Tibial nerve (tissue), 4 donors: Measurements from ENCODE around the gene RBM19. TPM values are rescaled to one million over a fixed set of nuclear protein-coding genes. Genes with fewer than 3 reads are reported as not detected.

Experiments used
- DNase-seq, 2 donors: peaks; one replicate each; pipeline ENCODE4 v3.0.0-alpha.2; 2019; ENCODE audit warnings: low spot score in 2 of 2
- H3K27ac ChIP-seq, 4 donors: fragments of 200-600 bp; sonication (generic) in 3 of 4; one replicate each; pipeline ENCODE4 v1.5.1; 2017 to 2019; ENCODE audit warnings: mild to moderate bottlenecking in 1 of 4
- H3K27me3 ChIP-seq, 2 donors: fragments of 200-600 bp; sonication (generic) in 1 of 2; one replicate each; pipeline versions ENCODE4 v1.5.1 to v1.6.0; 2017 to 2019
- H3K36me3 ChIP-seq, 3 donors: fragments of 200-600 bp; sonication (generic); one replicate each; pipeline ENCODE4 v1.5.1; 2018 to 2019
- H3K4me1 ChIP-seq, 4 donors: fragments of 200-600 bp; sonication (generic) in 3 of 4; one replicate each; pipeline ENCODE4 v1.5.1; 2017 to 2019
- H3K4me3 ChIP-seq, 4 donors: fragments of 200-600 bp; sonication (generic) in 3 of 4; one replicate each; pipeline ENCODE4 v1.5.1; 2017 to 2019; ENCODE audit warnings: mild to moderate bottlenecking in 1 of 4, moderate library complexity in 1 of 4
- H3K9me3 ChIP-seq, 4 donors: fragments of 200-600 bp; sonication (generic) in 3 of 4; one replicate each; pipeline ENCODE4 v1.5.1; 2017 to 2019
- CTCF ChIP-seq, 5 experiments: fragments of 200-600 bp in 3 of 5; fragments of 450-650 bp in 2 of 5; sonication (generic) in 3 of 5; IDR thresholded peaks; one replicate each; pipeline ENCODE4 v1.5.1; 2016 to 2019; ENCODE audit warnings: antibody characterized with exemption in 5 of 5, mild to moderate bottlenecking in 3 of 5, moderate library complexity in 2 of 5
- EP300 ChIP-seq, 2 donors: sonication (generic); formaldehyde crosslinking; IDR thresholded peaks; one replicate each; pipeline ENCODE4 v1.6.1; 2017; ENCODE audit warnings: antibody characterized with exemption in 2 of 2, mild to moderate bottlenecking in 1 of 2
- POLR2A ChIP-seq, 2 donors: fragments of 450-650 bp; IDR thresholded peaks; one replicate each; pipeline ENCODE4 v1.6.1; 2017; ENCODE audit warnings: antibody characterized with exemption in 2 of 2, mild to moderate bottlenecking in 2 of 2, moderate library complexity in 2 of 2
- WGBS, 2 donors: methylation state at CpG; one replicate each; pipeline ENCODE4 v1.1.5; 2018; 5-methylcytosine and 5-hydroxymethylcytosine counted together
- total RNA-seq, 4 donors: library from RNA; depleted of rRNA; stranded (reverse); fragments of >200 nt; gene quantifications; one replicate each; pipeline ENCODE4 v1.1.0, GENCODE V29; 2016

The RBM19 gene
- total RNA-seq, 4 donors from 2014 or later = 32.0 to 57.9 (median 38.9) TPM

GRCh38 chr12:113819495-113819894, 146.6 kb downstream of the RBM19 start:
- Histone ChIP-seq H3K9me3 (no peaks in the 10 kb centered on the region), H3K27ac (no peak overlapping the region), H3K4me3 (no peak overlapping the region), H3K4me1 (no peaks in the 10 kb centered on the region), H3K27me3 (no peaks in the 10 kb centered on the region), H3K36me3 (peaks cover 0 to 73% (median 0%) of the 10 kb centered on the region in 3 donors)
- DNase-seq = no peak
- TF ChIP-seq EP300 (IDR thresholded peaks at IDR 0.05) (no peak), CTCF (IDR thresholded peaks at IDR 0.05) (no peak), POLR2A (IDR thresholded peaks at IDR 0.05) (no peak)
- WGBS, 2 donors = 62 to 76% methylated on average over 10 of the region's 10 CpGs

GRCh38 chr12:113818833-113819232, 147.3 kb downstream of the RBM19 start:
- WGBS, 2 donors = 73 to 78% methylated on average over 10 of the region's 10 CpGs
- no peaks in the 10 kb centered on the region for H3K27me3 ChIP-seq
- peaks cover 0 to 73% (median 0%) of the 10 kb centered on the region in 3 donors for H3K36me3 ChIP-seq
- no peaks in the 10 kb centered on the region for H3K9me3 ChIP-seq
- H3K27ac ChIP-seq = no peak overlapping the region
- H3K4me1 ChIP-seq = no peaks in the 10 kb centered on the region
- no peak overlapping the region for H3K4me3 ChIP-seq
- no peak for DNase-seq
- TF ChIP-seq CTCF (IDR thresholded peaks at IDR 0.05) = no peak
- TF ChIP-seq EP300 (IDR thresholded peaks at IDR 0.05) = no peak
- no peak for TF ChIP-seq POLR2A (IDR thresholded peaks at IDR 0.05)

GRCh38 chr12:113818283-113818682, 147.8 kb downstream of the RBM19 start:
- H3K4me3 ChIP-seq = no peak overlapping the region
- no peak overlapping the region for H3K27ac ChIP-seq
- peaks cover 0 to 75% (median 0%) of the 10 kb centered on the region in 3 donors for H3K36me3 ChIP-seq
- WGBS, 2 donors = 77 to 81% methylated on average over 4 of the region's 4 CpGs
- H3K27me3 ChIP-seq = no peaks in the 10 kb centered on the region
- no peaks in the 10 kb centered on the region for H3K9me3 ChIP-seq
- DNase-seq = no peak
- no peaks in the 10 kb centered on the region for H3K4me1 ChIP-seq
- TF ChIP-seq EP300 (IDR thresholded peaks at IDR 0.05) (no peak), CTCF (IDR thresholded peaks at IDR 0.05) (no peak), POLR2A (IDR thresholded peaks at IDR 0.05) (no peak)

GRCh38 chr12:113816866-113817265, 149.3 kb downstream of the RBM19 start:
- Histone ChIP-seq H3K4me3 (no peak overlapping the region), H3K9me3 (peaks cover 0 to 6% (median 0%) of the 10 kb centered on the region in 4 donors), H3K36me3 (peaks cover 0 to 75% (median 0%) of the 10 kb centered on the region in 3 donors), H3K4me1 (no peaks in the 10 kb centered on the region), H3K27ac (no peak overlapping the region), H3K27me3 (no peaks in the 10 kb centered on the region)
- TF ChIP-seq POLR2A (IDR thresholded peaks at IDR 0.05) (no peak), EP300 (IDR thresholded peaks at IDR 0.05) (no peak), CTCF (IDR thresholded peaks at IDR 0.05) (no peak)
- DNase-seq = no peak
- 76 to 77% methylated on average over 16 of the region's 16 CpGs for WGBS, 2 donors

GRCh38 chr12:113815031-113815430, 151.1 kb downstream of the RBM19 start:
- H3K9me3 ChIP-seq = peaks cover 0 to 13% (median 0%) of the 10 kb centered on the region in 4 donors
- no peaks in the 10 kb centered on the region for H3K4me1 ChIP-seq
- peaks cover 0 to 72% (median 0%) of the 10 kb centered on the region in 3 donors for H3K36me3 ChIP-seq
- no peak for DNase-seq
- H3K27ac ChIP-seq = no peak overlapping the region
- H3K4me3 ChIP-seq = no peak overlapping the region
- no peak for TF ChIP-seq EP300 (IDR thresholded peaks at IDR 0.05)
- no peak for TF ChIP-seq POLR2A (IDR thresholded peaks at IDR 0.05)
- 78 to 81% methylated on average over 5 of the region's 5 CpGs for WGBS, 2 donors
- no peaks in the 10 kb centered on the region for H3K27me3 ChIP-seq

GRCh38 chr12:113813229-113813541, 152.9 kb downstream of the RBM19 start:
- TF ChIP-seq EP300 (IDR thresholded peaks at IDR 0.05) = no peak
- TF ChIP-seq POLR2A (IDR thresholded peaks at IDR 0.05) = no peak
- no peak for TF ChIP-seq CTCF (IDR thresholded peaks at IDR 0.05)

More at GRCh38 chr12:113813229-113813541, 152.9 kb downstream of the RBM19 start:
- H3K4me1 ChIP-seq = no peaks in the 10 kb centered on the region
- H3K9me3 ChIP-seq = peaks cover 0 to 16% (median 0%) of the 10 kb centered on the region in 4 donors
- peaks cover 0 to 72% (median 0%) of the 10 kb centered on the region in 3 donors for H3K36me3 ChIP-seq
- WGBS, 2 donors = 84 to 90% methylated on average over 6 of the region's 6 CpGs
- no peak overlapping the region for H3K27ac ChIP-seq
- DNase-seq = no peak
- H3K4me3 ChIP-seq = no peak overlapping the region
- H3K27me3 ChIP-seq = no peaks in the 10 kb centered on the region
